Stimulated activated naive CD4-positive, alpha-beta T cell treated with Interleukin-2 at 50 U/mL for 16 hours (primary cell): ENCODE measurements around the gene TMEM263.
"Not testable (repeated sequence)": the region's sequence is repeated elsewhere in the genome, so short reads cannot be mapped to it uniquely, and the experiment has no call there.

Experiments used
- DNase-seq: peaks from one replicate; lab custom pipeline; 2025; lab: John Stamatoyannopoulos, UW

The TMEM263 gene

DNA sequence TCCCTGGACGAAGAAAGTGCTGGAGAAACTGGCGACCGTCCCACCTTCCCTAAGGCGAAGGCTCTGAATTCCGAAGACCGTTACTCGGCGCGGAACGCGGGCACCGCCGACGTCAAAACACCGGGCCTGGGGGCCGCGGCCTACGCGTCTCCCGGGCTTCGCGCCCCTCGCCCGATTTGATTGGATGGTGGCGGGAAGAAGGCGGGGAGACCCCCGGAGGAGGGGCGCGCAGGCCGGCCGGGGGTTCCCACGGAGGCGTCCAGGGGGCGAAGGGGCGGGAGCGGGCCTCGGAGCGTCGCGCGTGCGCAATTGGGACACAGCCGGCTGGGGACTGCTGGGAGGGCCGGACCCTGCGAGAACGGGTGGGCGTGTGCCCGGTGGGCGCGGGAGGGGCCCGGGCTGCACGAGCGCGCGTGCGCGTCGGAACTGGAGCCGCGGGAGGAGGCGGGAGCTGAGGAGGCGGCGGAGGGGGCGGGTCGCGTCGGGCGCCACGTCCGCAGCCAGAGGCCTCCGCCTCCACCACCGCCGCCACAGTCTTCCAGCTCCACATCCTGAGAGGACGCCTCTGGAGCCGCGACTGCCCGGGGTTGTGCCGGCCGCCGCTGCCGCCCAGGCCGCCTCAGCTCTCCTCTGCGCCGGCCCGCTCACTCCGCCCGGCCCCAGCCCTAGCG, at the start of gene TMEM263:
Gene TMEM263 (plus strand): TSS at position 531 of the 671 bp plus-strand sequence. CDS start 11,210 bp downstream, outside the sequence.
- peak; percentile 87 for DNase-seq

- no peak for DNase-seq
Measured at GRCh38 chr12:106906715-106907114, 49.0 kb upstream of the TMEM263 start.

- DNase-seq = no peak
Measured at GRCh38 chr12:106907411-106907810, 48.3 kb upstream of the TMEM263 start.

DNA sequence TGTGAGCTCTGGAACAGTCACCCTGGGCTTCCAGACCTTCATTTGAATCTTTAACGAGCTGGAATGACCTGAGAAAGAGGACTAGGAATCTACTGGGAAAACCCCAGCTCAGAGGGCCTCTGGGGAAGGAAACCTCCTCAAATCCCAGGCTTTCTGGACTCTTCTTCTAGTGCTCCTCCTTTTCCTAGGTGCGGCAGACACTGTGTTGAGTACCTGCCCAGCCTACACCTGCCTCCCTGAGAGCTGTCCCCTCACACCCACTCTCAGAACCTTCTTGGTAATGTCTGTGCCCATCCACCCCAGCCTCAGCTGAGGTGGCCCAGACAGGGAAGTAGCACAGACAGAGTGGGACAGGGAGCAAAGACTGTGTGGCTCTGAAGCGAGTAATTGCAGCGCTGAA, 47.9 kb upstream of the TMEM263 start:
- no peak for DNase-seq

DNA sequence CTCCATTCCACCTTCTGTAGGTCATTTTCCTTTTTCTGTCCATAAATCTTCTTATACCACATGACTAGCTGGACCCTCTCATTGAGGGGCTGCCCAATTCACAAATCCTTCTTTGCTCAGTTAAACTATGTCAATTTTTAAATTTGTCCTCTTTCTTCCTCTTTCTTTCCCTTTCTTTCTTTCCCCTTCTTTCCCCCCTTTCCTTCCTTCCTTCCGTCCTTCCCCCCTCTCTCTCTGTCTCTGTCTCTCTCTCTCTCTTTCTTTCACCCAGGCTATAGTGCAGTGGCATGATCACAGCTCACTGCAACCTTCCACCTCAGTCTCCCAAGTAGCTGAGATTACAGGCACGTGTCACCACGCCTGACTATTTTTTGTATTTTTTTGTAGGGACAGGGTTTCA, 47.1 kb upstream of the TMEM263 start:
- no peak for DNase-seq

GRCh38 chr12:106910202-106910601, 45.5 kb upstream of the TMEM263 start:
- DNase-seq = no peak

- DNase-seq = no peak
Measured at GRCh38 chr12:106911581-106911980, 44.1 kb upstream of the TMEM263 start.

- DNase-seq = no peak
Measured at GRCh38 chr12:106913456-106913855, 42.3 kb upstream of the TMEM263 start.

- no peak for DNase-seq
Measured at GRCh38 chr12:106914796-106915634, 40.7 kb upstream of the TMEM263 start.

- no peak for DNase-seq
Measured at GRCh38 chr12:106915635-106916026, 40.1 kb upstream of the TMEM263 start.

GRCh38 chr12:106917503-106917902, 38.2 kb upstream of the TMEM263 start:
- no peak for DNase-seq

DNA sequence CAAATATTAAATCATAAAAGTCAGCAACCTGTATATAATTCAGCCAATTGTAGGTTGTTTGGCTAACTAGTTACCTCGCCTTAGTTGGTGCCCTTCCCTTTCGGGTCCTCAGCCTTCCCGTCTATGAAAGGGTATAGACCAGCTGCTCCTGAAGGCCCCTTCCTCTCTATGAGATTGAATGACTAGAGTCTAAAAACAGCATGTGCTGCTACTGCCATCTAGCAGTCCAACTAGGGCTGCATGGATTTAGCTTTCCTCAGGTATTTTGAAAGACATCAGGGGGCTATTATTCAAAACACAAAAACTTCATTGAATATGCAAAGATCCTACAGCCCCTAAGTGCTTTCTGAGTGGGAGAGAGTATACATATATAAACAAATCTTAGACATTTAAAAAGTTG, 37.0 kb upstream of the TMEM263 start:
- no peak for DNase-seq

- DNase-seq = no peak
Measured at GRCh38 chr12:106919910-106920544, 35.7 kb upstream of the TMEM263 start.

DNA sequence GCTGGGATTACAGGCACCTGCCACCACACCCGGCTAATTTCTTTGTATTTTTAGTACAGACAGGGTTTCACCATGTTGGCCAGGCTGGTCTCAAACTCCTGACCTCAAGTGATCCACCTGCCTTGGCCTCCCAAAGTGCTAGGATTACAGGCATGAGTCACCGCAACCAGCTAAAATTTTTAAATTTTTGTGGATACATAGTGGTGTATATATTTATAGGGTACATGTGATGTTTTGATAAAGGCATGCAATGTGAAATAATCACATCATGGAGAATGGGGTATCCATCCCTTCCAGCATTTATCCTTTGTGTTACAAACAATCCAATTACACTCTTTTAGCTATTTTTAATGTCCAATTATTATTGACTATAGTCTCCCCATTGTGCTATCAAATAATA, 33.7 kb upstream of the TMEM263 start:
- not testable (repeated sequence) for DNase-seq

DNA sequence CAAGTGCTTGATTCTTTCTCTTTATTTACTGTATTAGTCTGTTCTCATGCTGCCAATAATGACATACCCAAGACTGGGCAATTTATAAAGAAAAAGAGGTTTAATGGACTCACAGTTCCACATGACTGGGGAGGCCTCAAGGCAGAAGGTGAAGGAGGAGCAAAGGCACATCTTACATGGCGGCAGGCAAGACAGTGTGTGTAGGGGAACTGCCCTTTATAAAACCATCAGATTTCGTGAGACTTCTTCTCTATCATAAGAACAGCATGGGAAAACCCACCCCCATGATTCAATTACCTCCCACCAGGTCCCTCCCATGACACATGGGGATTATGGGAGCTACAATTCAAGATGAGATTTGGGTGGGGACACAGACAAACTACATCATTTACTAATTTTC, 32.1 kb upstream of the TMEM263 start:
- not testable (repeated sequence) for DNase-seq

DNA sequence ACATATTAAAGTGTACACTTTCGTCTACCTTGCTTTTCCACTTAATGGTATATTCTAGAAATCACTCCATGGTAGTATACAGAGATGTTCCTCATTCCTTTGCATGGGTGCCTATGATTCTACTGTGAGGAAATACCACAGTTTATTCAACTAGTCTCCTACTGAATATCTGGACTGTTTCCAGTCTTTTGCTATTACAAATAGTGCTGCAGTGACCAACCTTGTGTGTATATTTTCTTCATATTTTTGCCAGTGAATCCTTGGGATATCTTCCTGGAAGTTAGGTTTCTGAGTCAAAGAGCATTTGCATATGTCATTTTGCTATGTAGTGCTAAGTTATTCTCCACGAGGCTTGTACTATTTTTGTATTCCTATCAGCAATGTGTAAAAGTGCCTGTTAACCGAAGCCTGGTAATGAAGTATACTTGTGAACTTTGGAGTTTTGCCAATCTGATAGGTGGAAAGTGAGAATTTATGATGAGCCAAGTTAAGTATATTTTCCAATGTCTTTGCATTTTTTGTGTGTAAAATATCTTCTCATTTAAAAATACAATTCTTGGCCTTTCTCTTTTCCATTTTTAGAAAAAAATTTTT, 31.3 kb upstream of the TMEM263 start:
- no peak for DNase-seq

DNA sequence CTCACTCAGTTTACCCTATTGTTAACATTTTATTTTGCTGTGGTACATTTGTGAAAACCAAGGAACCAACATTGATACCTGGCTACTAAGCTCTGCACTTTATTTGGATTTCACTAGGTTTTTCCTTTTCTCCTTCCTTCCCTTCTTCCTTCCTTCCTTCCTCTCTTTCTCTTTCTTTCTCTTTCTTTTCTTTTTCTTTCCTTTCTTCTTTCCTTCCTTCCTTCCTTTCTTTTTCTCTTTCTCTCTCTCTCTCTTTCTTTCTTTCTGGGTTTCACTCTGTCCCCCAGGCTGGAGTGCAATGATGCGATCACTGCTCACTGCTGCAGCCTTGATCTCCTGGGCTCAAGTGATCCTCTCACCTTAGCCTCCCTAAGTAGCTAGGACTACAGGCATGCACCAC, 29.1 kb upstream of the TMEM263 start:
- DNase-seq = no peak

- DNase-seq = no peak
Measured at GRCh38 chr12:106934277-106934676, 21.4 kb upstream of the TMEM263 start.

- no peak for DNase-seq
Measured at GRCh38 chr12:106941481-106942156, 14.1 kb upstream of the TMEM263 start.

DNA sequence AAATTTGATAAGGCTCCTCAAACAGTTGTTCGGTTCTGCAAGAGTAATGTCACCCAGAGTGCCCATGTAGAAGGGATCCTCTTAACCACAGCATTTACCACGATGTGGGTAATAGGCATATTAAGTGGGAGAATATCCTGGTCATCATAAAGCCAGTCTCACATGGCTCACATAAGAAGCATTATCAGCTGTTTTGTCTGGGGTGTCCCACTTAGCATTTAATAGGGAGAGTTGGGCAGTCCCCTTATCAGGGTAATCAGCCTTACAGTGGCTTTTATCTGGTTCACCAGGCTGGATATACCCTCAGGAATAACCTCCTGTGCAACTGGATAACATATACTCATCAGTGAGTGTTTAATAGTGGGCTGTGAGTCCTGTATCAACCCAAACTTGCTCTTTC, 12.9 kb upstream of the TMEM263 start:
- DNase-seq = no peak

- no peak for DNase-seq
Measured at GRCh38 chr12:106945261-106945851, 10.4 kb upstream of the TMEM263 start.

- DNase-seq = no peak
Measured at GRCh38 chr12:106947461-106947860, 8.2 kb upstream of the TMEM263 start.
